CD4-positive, alpha-beta T cell treated with Interleukin-6 at 100 ng/mL for 8 hours (primary cell): ENCODE results near the gene DRC1.

Source experiments
- DNase-seq: peaks from one replicate; pipeline ENCODE4 v3.0.0-alpha.2; 2020; ENCODE audit warnings: mixed read lengths, low spot score

DRC1 gene

GRCh38 chr2:26477911-26478253 lies 76.2 kb downstream of the DRC1 start, which contains the start of gene OTOF:
OTOF (minus strand) TSS chr2:26478124.
- no peak for DNase-seq

- DNase-seq = no peak
Observed at GRCh38 chr2:26478366-26478765, 76.6 kb downstream of the DRC1 start.

GRCh38 chr2:26479131-26479788 lies 77.5 kb downstream of the DRC1 start:
- no peak for DNase-seq

DNA sequence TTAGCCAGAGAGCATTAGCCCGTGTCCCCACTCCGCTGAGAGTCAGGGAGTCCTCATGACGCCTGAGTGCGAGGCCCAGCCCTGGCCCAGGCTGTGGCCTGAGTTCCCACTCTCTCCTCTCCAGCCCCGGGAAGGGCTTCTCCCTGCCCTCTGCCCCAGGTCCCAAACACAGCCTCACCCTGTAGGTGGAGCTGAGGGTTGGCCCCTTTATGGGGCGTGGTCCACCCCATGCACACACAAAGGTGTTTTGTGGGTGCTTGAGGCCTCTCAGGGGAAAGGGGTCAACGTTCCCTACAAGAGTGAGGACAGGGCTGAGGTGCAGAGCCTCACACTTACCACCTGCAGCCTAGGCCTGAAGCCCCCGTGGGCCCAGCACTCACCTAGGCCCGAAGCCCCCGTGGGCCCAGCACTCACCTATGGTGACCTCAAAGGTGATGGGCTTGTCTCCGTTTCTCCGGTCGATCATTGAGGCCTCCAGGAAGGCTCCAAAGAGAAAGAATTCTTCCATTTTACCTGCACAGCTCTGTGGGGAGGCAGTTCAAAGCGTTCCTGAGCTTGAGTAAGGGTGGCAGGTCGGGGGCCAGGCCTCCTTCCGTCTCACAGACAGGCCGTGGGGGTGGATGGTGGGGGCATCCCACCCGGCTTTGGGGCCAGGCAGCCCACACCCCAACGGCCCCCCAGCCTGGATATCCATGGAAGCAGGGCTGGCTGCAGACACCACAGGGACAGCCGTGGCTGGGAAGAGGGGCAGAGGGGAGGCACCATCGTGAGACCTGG lies 78.3 kb downstream of the DRC1 start:
- no peak for DNase-seq

- DNase-seq = no peak
Observed at GRCh38 chr2:26480566-26481423, 79.1 kb downstream of the DRC1 start.

DNA sequence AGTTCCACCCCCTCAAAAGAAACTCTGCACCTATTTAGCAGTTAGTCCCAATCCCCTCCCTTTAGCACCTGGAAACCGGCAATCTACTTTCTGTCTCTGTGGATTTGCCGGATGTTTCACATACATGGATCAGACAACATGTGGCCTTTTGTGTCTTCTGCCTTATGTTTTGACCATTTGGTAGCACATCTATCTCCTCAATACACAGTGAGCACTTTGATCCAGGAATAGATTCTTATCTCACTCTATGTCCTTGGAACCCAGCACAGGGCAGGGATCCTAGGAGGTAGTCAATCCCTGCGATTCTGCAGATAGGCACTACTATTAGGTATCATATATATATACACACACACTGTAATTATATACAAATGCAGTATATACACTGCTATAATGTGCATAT lies 80.0 kb downstream of the DRC1 start:
- no peak for DNase-seq

DNA sequence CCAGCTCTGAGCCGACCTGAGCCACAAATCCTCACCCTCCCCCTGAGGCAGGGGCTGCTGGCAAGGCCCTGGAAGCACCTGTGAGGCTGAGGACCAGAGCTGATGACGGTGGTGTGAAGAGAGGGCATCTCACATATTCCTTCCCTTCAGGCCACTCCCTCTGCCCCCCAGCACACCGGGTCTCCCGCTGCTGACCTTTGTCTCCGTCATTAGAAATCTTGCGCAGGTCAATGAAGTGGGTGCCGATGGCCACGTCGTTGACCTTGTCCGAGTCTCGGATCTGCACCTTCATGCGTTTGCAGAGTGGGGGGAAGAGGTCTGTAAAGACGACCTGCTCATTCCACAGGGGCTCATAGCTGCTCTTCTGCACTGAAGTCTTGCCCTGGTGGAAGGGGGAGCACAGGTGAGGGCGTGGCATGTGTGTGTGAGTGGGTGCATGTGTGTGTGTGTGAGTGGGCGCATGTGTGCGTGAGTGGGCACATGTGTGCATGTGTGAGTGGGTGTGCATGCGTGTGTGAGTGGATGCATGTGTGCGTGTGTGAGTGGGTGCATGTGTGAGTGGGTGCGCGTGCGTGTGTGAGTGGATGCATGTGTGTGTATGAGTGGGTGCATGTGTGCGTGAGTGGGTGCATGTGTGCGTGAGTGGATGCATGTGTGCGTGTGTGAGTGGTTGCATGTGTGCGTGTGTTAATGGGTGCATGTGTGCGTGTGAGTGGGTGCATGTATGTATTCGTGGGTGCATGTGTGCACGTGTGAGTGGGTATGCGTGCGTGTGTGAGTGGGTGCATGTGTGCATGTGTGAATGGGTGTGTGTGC lies 80.7 kb downstream of the DRC1 start:
- no peak for DNase-seq

- no peak for DNase-seq
Observed at GRCh38 chr2:26483027-26483326, 81.3 kb downstream of the DRC1 start.

GRCh38 chr2:26483516-26483915 lies 81.8 kb downstream of the DRC1 start:
- no peak for DNase-seq

GRCh38 chr2:26483957-26484565 lies 82.3 kb downstream of the DRC1 start:
- no peak for DNase-seq

DNA sequence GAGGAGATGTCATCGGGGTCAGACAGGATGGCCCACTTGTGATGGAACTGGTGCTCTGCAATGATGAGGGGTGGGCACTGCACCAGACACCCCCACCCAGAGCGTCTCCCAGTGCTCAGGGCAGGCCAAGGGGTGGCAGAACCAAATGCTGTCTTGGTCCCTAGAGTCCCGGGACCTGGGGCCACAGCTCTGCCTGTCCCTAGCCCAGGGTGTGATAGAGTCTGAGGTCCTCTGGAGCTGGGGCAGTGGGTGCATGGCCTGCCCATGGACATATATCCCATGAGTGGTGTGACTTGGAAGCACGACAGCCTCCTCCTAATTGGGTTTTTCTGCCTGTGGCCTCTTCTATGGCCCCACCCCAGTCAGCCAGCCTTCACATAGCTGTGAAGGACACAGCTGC lies 82.9 kb downstream of the DRC1 start:
- DNase-seq = no peak

DNA sequence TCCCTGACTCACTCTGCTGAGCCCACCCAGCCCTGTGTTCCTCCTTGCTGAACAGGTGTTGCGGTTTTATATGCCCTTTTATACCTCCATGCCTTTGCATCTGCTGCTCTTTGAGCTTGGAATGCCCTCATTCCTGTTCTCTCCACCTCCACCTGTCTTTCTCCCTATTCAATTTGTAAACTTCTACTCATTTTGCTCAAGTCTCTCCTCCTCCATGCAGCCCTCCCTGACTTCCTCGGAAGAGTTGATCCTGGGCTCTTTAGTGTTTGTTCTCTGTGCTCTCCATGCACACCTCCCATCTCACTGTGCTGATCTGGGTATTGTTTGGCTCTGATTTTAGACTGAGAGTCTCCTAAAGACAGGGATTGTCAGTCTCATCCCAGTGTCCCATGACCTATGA lies 83.4 kb downstream of the DRC1 start:
- DNase-seq = no peak

GRCh38 chr2:26485725-26486418 lies 84.2 kb downstream of the DRC1 start:
- DNase-seq = no peak

- DNase-seq = no peak
Observed at GRCh38 chr2:26486789-26487188, 85.1 kb downstream of the DRC1 start.

DNA sequence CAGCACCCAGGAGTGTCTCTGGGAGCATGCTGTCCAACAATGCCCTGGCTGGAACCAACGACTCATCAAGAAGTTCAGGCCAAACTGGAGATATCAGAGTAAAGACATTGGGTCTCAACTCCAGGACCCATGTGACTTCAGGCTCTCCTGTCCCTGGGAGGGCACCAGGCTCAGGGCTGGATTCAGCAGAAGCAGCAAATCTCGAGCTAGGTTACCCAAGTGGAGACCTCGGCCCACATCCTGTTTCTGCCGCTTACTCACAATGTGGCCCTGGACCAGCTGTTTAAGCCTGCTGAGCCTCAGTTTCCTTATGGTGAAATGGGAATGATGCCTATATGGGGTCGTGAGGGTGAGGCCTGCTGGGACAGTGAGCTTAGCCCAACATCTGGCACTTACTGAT lies 85.5 kb downstream of the DRC1 start:
- DNase-seq = no peak

- DNase-seq = no peak
Observed at GRCh38 chr2:26488463-26489212, 86.9 kb downstream of the DRC1 start.

GRCh38 chr2:26489213-26489850 lies 87.6 kb downstream of the DRC1 start:
- DNase-seq = no peak

DNA sequence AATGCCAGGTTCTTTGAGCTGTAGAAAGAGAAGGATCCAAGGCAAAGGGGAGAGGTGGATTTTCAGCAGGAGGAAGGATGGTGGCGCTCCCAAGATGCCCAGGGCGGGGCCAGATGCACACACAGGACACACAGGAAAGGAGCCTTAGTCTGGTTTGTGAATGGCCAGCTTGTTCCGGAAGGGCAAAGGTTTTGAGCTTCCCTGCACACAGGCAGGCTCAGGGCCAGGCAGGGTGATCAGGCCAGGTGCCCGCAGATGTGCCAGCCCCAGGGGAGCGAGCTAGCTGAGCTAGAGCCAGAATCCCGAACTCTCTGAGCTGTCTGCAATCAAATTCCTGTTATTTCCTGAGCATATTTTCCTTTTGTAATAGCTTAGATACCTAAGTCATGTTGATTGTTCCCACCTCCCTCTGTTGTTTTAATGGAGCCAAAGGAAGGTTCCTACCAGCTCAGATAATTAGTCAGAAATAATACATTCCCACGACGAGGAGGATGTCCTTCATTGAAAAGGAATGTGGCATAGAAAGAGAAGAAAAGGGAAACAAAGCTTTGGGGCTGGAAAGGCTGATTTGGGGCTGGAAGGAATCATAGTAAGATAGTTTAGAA lies 89.9 kb downstream of the DRC1 start:
- DNase-seq = no peak

- no peak for DNase-seq
Observed at GRCh38 chr2:26492749-26493515, 91.2 kb downstream of the DRC1 start.
